ACHN (cell line): ENCODE data around the gene UNC119B.
"Not testable (repeated sequence)": the region's sequence is repeated elsewhere in the genome, so short reads cannot be mapped to it uniquely, and the experiment has no call there.

Experiments used
- DNase-seq: peaks from one replicate; pipeline ENCODE4 v3.0.0-alpha.2; 2015
- in situ Hi-C: cut with HindIII; loops from 2 replicates; pipeline ENCODE4 v1.10.0; 2017; ENCODE audit warnings: low sequenced_read_pairs, low pct_ligation_motif_present, low pct_unique_long_range_greater_than_20kb

UNC119B gene

GRCh38 chr12:120710805-120711296 lies 593 bp downstream of the UNC119B start:
- in situ Hi-C loops = no loop called here
- DNase-seq = peak; percentile 30

- in situ Hi-C loops = no loop called here
- DNase-seq = no peak
Measured at GRCh38 chr12:120711411-120711810, 1.2 kb downstream of the UNC119B start.

- DNase-seq = no peak
- in situ Hi-C loops = no loop called here
Measured at GRCh38 chr12:120712610-120713009, 2.4 kb downstream of the UNC119B start.

- peak; percentile 86 for DNase-seq
- in situ Hi-C loops = no loop called here
Measured at GRCh38 chr12:120713861-120714482, 3.7 kb downstream of the UNC119B start.

- in situ Hi-C loops = no loop called here
- no peak for DNase-seq
Measured at GRCh38 chr12:120718055-120718454, 7.8 kb downstream of the UNC119B start.

- in situ Hi-C loops = no loop called here
- DNase-seq = no peak
Measured at GRCh38 chr12:120719072-120719471, 8.8 kb downstream of the UNC119B start.

- in situ Hi-C loops = no loop called here
- no peak for DNase-seq
Measured at GRCh38 chr12:120719496-120720233, 9.4 kb downstream of the UNC119B start.

- peak; percentile 49 for DNase-seq
- in situ Hi-C loops = no loop called here
Measured at GRCh38 chr12:120720234-120720986, 10.2 kb downstream of the UNC119B start.

GRCh38 chr12:120720987-120721801 lies 10.9 kb downstream of the UNC119B start:
- no peak for DNase-seq
- in situ Hi-C loops = no loop called here

GRCh38 chr12:120721866-120722265 lies 11.6 kb downstream of the UNC119B start:
- in situ Hi-C loops = no loop called here
- no peak for DNase-seq

- in situ Hi-C loops = no loop called here
Measured at GRCh38 chr12:120722784-120723183, 12.5 kb downstream of the UNC119B start.

GRCh38 chr12:120724720-120725119 lies 14.5 kb downstream of the UNC119B start:
- in situ Hi-C loops = no loop called here
- DNase-seq = no peak

More at GRCh38 chr12:120722784-120723183, 12.5 kb downstream of the UNC119B start:
- DNase-seq = no peak

- in situ Hi-C loops = no loop called here
- DNase-seq = no peak
Measured at GRCh38 chr12:120725151-120725658, 14.9 kb downstream of the UNC119B start.

GRCh38 chr12:120725659-120726509 lies 15.6 kb downstream of the UNC119B start, which contains the start of gene ACADS:
Gene ACADS (plus strand): TSS chr12:120725826. CDS start chr12:120725886, 60 bp downstream.
- in situ Hi-C loops = no loop called here
- DNase-seq = peak; percentile 92

GRCh38 chr12:120726510-120726793 lies 16.2 kb downstream of the UNC119B start:
- no peak for DNase-seq
- in situ Hi-C loops = no loop called here

GRCh38 chr12:120726961-120727360 lies 16.7 kb downstream of the UNC119B start:
- no peak for DNase-seq
- in situ Hi-C loops = no loop called here

- DNase-seq, in situ Hi-C loops: not testable (repeated sequence)
Measured at GRCh38 chr12:120732198-120732597, 21.9 kb downstream of the UNC119B start.

GRCh38 chr12:120733574-120733973 lies 23.3 kb downstream of the UNC119B start:
- no peak for DNase-seq
- in situ Hi-C loops = no loop called here
